GM19023 (cell line): ENCODE measurements around the gene ZNF345.

Source experiments
- ATAC-seq: cut with Tn5 transposase; IDR thresholded peaks from one replicate; pipeline ENCODE4 v1.9.1; 2021; ENCODE audit warnings: mild to moderate bottlenecking, moderate library complexity; ENCODE audit not compliant: unreplicated experiment

ZNF345 gene

GRCh38 chr19:36850559-36851442 is at the start of gene ZNF345:
TSS of gene ZNF345 (plus strand) at chr19:36850876. CDS start at chr19:36876831, 25,955 bp downstream.
- peak; percentile 82 for ATAC-seq

- no peak for ATAC-seq
These were observed 45.3 kb upstream of the ZNF345 start for GRCh38 chr19:36805364-36805763.

DNA sequence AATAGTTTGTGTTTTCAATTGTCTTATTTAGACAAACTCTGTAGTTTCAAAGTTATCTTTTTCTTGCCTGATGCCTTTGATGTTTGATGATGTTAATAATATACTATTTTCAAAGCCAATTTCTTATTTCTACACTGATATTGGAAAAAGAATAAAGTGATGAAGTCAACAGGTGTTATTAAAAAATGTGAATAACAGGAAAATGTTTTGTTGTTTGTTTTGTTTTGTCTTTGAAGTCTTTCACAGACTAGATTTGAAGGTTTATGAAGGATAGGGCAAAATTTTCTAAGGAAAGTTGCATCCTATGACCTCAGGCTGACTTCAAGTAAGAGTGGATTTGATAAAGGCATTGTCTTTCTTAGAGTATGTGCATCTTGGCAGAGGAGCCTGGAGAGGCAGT is 43.6 kb upstream of the ZNF345 start:
- ATAC-seq: no peak

GRCh38 chr19:36819130-36819630 is 31.5 kb upstream of the ZNF345 start:
- no peak for ATAC-seq

DNA sequence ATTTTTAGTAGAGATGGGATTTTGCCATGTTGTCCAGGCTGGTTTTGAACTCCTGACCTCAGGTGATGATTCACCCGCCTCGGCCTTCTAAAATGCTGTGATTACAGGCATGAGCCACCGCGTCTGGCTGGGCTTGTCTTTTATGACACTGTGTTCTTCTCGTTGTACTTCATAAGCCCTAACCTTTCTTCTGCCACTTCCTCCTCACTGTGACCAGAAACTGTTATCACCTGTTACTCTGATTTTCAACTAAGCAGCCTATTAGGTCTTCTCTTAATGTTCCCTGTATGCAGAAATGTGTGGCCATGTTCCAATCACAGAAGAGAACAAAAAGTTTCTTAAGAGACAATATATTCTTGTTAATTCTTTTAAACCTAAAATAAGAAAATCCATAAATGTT is 28.9 kb upstream of the ZNF345 start:
- ATAC-seq: no peak

DNA sequence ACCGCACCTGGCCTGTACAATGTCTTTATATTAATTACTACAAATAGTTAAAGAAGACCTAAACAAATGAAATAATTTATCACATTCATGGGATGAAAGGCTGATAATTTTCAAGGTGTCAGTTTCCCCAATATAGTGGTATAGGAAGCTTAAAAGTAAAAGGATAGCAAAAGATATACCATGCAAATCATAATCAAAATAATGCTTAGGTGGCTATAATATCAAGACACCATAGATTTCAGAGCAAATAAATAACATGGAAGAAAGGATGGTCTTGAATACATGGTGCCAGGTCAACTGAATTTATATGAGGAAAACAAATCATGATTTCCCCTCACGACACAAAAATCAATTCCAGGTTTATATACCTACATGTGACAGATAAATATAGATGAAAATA is 17.2 kb upstream of the ZNF345 start:
- ATAC-seq: no peak

DNA sequence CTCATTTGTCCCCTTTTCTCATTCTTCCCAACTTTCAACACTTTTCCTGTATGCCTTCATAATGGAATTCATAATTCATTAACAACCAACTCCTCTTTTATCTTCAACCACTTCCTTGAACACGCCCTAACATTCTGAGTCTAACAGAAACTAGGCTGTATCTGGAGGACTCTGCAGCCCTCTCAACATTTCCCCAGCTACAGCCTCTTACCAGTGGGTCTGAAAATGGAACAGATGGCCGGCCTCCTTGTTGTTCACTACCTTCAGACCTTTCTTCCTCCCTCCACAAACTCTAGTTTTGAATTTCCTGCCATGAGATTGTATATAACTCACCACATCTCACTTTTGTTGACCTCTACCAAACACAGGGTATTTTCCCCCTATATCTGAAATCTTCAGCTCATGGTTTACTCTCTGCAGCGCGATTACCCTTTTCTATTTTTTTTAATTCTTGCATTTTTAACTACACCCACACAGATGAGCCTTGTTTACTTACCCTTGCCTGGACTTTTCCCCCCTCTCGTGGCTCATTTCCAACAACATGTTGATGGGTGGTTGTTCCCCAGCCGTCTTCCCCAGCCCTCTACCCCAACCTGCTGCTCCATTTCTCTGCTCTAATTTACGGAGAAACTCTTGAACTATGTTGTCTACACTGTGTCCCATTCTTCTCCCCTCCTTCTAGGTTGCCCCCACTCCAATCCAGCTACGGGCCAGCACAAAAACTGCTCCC is 13.3 kb upstream of the ZNF345 start:
- no peak for ATAC-seq

GRCh38 chr19:36837906-36838783 is 12.5 kb upstream of the ZNF345 start, which contains the start of gene ZNF790:
TSS of gene ZNF790 (minus strand) at chr19:36838387. CDS start at chr19:36825619, 12,768 bp downstream.
- peak; percentile 92 for ATAC-seq

GRCh38 chr19:36838784-36839324 is 11.8 kb upstream of the ZNF345 start:
- ATAC-seq: no peak

DNA sequence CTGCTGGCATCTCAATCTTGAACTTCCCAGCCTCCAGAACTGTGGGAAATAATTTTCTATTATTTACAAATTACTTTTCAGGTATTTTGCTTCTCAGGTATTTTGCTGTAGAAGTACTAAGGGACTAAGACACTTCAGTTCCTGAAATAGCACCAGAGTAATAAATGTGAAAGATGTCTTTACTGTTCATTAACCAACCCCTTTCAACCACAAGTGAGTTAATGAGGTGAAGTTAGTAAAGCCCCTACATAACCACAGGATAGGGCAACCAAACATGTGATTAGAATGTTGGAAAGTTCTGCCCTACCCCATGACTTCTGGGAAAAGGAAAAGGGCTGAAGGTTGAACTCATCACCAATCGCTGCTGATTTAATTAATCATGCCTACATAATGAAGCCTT is 2.7 kb upstream of the ZNF345 start:
- no peak for ATAC-seq

GRCh38 chr19:36849701-36850558 is 746 bp upstream of the ZNF345 start:
- ATAC-seq: peak; percentile 87

- ATAC-seq: no peak
These were observed 1.2 kb downstream of the ZNF345 start for GRCh38 chr19:36851898-36852297.

GRCh38 chr19:36876993-36877938 is 26.6 kb downstream of the ZNF345 start:
- ATAC-seq: no peak

GRCh38 chr19:36891768-36892357 is 41.2 kb downstream of the ZNF345 start:
- ATAC-seq: no peak

DNA sequence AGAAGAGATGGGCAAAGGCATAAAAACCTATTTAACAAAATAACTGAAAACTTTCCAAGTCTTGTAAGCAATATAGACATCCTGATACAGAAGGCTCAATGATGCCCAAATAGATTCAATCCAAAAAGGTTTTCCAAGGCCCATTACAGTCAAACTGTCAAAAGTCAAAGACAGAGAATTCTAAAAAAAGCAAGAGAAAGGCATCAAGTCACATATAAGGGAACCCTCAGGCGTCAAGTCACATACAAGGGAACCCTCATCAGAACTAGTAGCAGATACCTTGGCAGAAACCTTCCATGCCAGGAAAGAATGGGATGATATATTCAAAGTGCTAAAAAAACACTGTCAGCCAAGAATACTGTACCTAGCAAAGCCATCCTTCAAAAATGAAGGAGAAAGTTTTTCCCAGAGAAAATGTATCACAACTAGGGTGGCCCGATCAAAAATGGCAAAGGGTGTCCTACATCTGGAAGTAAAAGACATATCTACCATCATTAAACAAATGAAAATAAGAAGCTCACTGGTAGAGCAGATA is 44.2 kb downstream of the ZNF345 start:
- ATAC-seq: no peak

DNA sequence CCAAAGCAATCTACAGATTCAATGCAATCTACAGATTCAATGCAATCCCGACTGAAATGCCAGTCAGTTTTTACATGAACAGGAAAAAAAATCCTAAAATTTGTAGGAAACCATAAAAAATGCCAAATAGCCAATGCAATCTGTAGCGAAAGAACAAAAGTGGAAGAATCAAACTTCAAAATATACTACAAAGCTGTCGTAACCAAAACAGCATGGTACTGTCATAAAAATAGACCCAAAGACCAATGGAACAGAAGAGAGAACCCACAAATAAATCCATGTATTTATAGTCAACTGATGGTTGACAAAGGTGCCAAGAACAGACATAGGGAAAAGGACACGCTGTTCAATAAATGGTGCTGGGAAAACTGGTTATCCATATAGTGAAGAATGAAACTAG is 47.7 kb downstream of the ZNF345 start:
- no peak for ATAC-seq

- peak; percentile 98 for ATAC-seq
These were observed 65.5 kb downstream of the ZNF345 start, which contains the start of the genes ZNF568 and ZNF829 for GRCh38 chr19:36915992-36916830. TSS of gene ZNF568 (plus strand) at chr19:36916332. CDS start at chr19:36922771, 6,439 bp downstream. TSS of gene ZNF829 (minus strand) at chr19:36916291. CDS start at chr19:36915167, 1,124 bp downstream.
